ENCODE measurements around the gene TERB2.
"Not testable (repeated sequence)": the region's sequence is repeated elsewhere in the genome, so short reads cannot be mapped to it uniquely, and the experiment has no call there.

The TERB2 gene

GRCh38 chr15:44999105-44999504 lies 42.6 kb downstream of the TERB2 start:
- in situ Hi-C loops (cut with MboI; ENCODE audit: low sequenced_read_pairs, unreplicated experiment), result no loop called here
- no peak for DNase-seq (ENCODE audit: low spot score)
- no peak for TF ChIP-seq CTCF (IDR thresholded peaks at IDR 0.05; ENCODE audit: borderline replicate concordance, control extremely low read depth, extremely low read depth, insufficient read depth, missing control alignments)

GRCh38 chr15:45001180-45001579 lies 44.7 kb downstream of the TERB2 start:
- DNase-seq (ENCODE audit: low spot score); in situ Hi-C loops (cut with MboI; ENCODE audit: low sequenced_read_pairs, unreplicated experiment): not testable (repeated sequence)

GRCh38 chr15:45003731-45004410 lies 47.4 kb downstream of the TERB2 start:
- in situ Hi-C loops (cut with MboI; ENCODE audit: low sequenced_read_pairs, unreplicated experiment), result not testable (repeated sequence)

GRCh38 chr15:45004590-45005175 lies 48.2 kb downstream of the TERB2 start:
- in situ Hi-C loops (cut with MboI; ENCODE audit: low sequenced_read_pairs, unreplicated experiment); DNase-seq (ENCODE audit: low spot score): not testable (repeated sequence)

More at GRCh38 chr15:45003731-45004410, 47.4 kb downstream of the TERB2 start:
- DNase-seq (ENCODE audit: low spot score), result peak; percentile 42

- TF ChIP-seq CTCF (IDR thresholded peaks at IDR 0.05; ENCODE audit: borderline replicate concordance, control extremely low read depth, extremely low read depth, insufficient read depth, missing control alignments), result no peak
- in situ Hi-C loops (cut with MboI; ENCODE audit: low sequenced_read_pairs, unreplicated experiment), result no loop called here
- no peak for DNase-seq (ENCODE audit: low spot score)
Observed at GRCh38 chr15:45009046-45009445, 52.6 kb downstream of the TERB2 start.

- DNase-seq (ENCODE audit: low spot score); in situ Hi-C loops (cut with MboI; ENCODE audit: low sequenced_read_pairs, unreplicated experiment): not testable (repeated sequence)
Observed at GRCh38 chr15:45015114-45015513, 58.6 kb downstream of the TERB2 start.

GRCh38 chr15:45020222-45020900 lies 63.9 kb downstream of the TERB2 start:
- in situ Hi-C loops (cut with MboI; ENCODE audit: low sequenced_read_pairs, unreplicated experiment), result loop anchor here (10.0 kb wide), 1 partner anchor 146 kb away; no protein-coding TSS in a partner anchor
- not testable (repeated sequence) for DNase-seq (ENCODE audit: low spot score)

GRCh38 chr15:45020901-45021259 lies 64.4 kb downstream of the TERB2 start:
- in situ Hi-C loops (cut with MboI; ENCODE audit: low sequenced_read_pairs, unreplicated experiment), result loop anchor here (10.0 kb wide), 1 partner anchor 146 kb away; no protein-coding TSS in a partner anchor
- DNase-seq (ENCODE audit: low spot score), result not testable (repeated sequence)

- in situ Hi-C loops (cut with MboI; ENCODE audit: low sequenced_read_pairs, unreplicated experiment), result loop anchor here (10.0 kb wide), 1 partner anchor 147 kb away; no protein-coding TSS in a partner anchor
Observed at GRCh38 chr15:45021348-45021747, 64.9 kb downstream of the TERB2 start.

More at GRCh38 chr15:45021348-45021747, 64.9 kb downstream of the TERB2 start:
- DNase-seq (ENCODE audit: low spot score), result no peak
- no peak for TF ChIP-seq CTCF (IDR thresholded peaks at IDR 0.05; ENCODE audit: borderline replicate concordance, control extremely low read depth, extremely low read depth, insufficient read depth, missing control alignments)
